BJ (cell line): ENCODE results near the gene CLEC1A. TPM values are rescaled to one million over a fixed set of nuclear protein-coding genes. Genes with fewer than 3 reads are reported as not detected.

Experiments
- CTCF ChIA-PET: fragments of 350-600 bp; formaldehyde crosslinking; extraction: SDS; loops from one replicate; lab custom pipeline; 2021; ENCODE audit warnings: antibody characterized with exemption, inconsistent platforms; lab: Yijun Ruan, JAX
- POLR2A ChIA-PET: fragments of 300-600 bp; sonication (Branson Sonifier 250); formaldehyde crosslinking; extraction: SDS; loops from one replicate; lab custom pipeline; 2021; ENCODE audit warnings: antibody characterized with exemption; lab: Charles Lee
- DNase-seq: peaks from one replicate; pipeline ENCODE4 v3.0.0-alpha.2; 2011; ENCODE audit warnings: low read depth
- H3K27me3 ChIP-seq: 2 replicates; pipeline ENCODE4 v1.6.0; 2011; ENCODE audit warnings: low read length; ENCODE audit not compliant: control insufficient read depth, insufficient read depth
- H3K36me3 ChIP-seq: 2 replicates; pipeline ENCODE4 v1.5.1; 2011; ENCODE audit warnings: low read length; ENCODE audit not compliant: control insufficient read depth, insufficient read depth
- H3K4me3 ChIP-seq: 2 replicates; pipeline ENCODE4 v1.5.1; 2011; ENCODE audit warnings: low read depth, mild to moderate bottlenecking, control low read depth, low read length
- CTCF ChIP-seq: IDR thresholded peaks from 2 replicates; pipeline ENCODE4 v1.5.1; 2011; ENCODE audit warnings: low read depth, mild to moderate bottlenecking, control low read depth, inconsistent platforms, low read length, moderate library complexity; ENCODE audit not compliant: insufficient read depth
- polyA plus RNA-seq: library from polyadenylated mRNA; depleted of rRNA; stranded (reverse); fragments of >200 nt; gene quantifications from 2 replicates; pipeline ENCODE4 v1.2.3, GENCODE V29; 2011

CLEC1A gene
- polyA plus RNA-seq, 1 experiment = 0.80 TPM

- ChIA-PET POLR2A (no interaction called here), CTCF (interaction anchor here (0.6 to 1.8 kb wide), 8 partner anchors 9 to 387 kb away, joined by 3 to 12 read pairs (median 4); partner anchors contain the start of gene CLEC12B)
- no peak for TF ChIP-seq CTCF
- no peaks in the 10 kb centered on the region for H3K27me3 ChIP-seq
- H3K4me3 ChIP-seq = no peak overlapping the region
- H3K36me3 ChIP-seq = no peaks in the 10 kb centered on the region
- DNase-seq = no peak
Measured at GRCh38 chr12:10136637-10137205, 37.9 kb upstream of the CLEC1A start.

GRCh38 chr12:10135126-10135525, 36.3 kb upstream of the CLEC1A start:
- Histone ChIP-seq H3K4me3 (no peak overlapping the region), H3K36me3 (no peaks in the 10 kb centered on the region), H3K27me3 (no peaks in the 10 kb centered on the region)
- no peak for TF ChIP-seq CTCF
- CTCF ChIA-PET = interaction anchor here (0.9 to 1.3 kb wide), 2 partner anchors 99 to 101 kb away, joined by 3 to 5 read pairs; no protein-coding TSS in a partner anchor
- no peak for DNase-seq
- POLR2A ChIA-PET = no interaction called here

DNA sequence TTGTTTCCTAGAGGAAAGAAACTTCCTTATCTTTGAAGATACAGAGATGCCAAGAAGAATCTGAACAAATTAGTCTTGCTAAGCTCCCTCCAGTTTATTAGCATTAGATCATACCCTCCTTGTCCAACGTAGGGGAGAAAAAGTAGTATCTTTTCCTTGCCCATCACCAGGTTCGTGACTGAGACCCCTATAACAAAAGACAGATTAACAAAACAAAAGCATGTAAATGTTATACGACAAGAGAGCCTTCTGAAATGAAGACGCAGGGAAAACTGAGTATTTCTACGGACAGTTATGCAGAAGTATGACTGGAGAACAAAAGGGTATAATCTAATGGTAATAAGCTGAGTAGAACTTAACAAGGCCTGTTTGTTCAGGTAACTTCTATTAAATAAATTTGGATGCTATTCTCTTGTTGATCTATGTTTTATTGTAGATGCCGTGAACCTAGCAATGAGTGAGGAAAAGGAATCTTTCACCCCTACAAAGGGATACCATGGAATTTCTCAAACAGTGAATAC, 34.1 kb upstream of the CLEC1A start:
- ChIA-PET POLR2A (no interaction called here), CTCF (interaction anchor here (0.6 kb wide), 1 partner anchor 108 kb away, joined by 3 read pairs; no protein-coding TSS in a partner anchor)
- Histone ChIP-seq H3K27me3 (no peaks in the 10 kb centered on the region), H3K36me3 (no peaks in the 10 kb centered on the region), H3K4me3 (no peak overlapping the region)
- no peak for TF ChIP-seq CTCF
- no peak for DNase-seq

DNA sequence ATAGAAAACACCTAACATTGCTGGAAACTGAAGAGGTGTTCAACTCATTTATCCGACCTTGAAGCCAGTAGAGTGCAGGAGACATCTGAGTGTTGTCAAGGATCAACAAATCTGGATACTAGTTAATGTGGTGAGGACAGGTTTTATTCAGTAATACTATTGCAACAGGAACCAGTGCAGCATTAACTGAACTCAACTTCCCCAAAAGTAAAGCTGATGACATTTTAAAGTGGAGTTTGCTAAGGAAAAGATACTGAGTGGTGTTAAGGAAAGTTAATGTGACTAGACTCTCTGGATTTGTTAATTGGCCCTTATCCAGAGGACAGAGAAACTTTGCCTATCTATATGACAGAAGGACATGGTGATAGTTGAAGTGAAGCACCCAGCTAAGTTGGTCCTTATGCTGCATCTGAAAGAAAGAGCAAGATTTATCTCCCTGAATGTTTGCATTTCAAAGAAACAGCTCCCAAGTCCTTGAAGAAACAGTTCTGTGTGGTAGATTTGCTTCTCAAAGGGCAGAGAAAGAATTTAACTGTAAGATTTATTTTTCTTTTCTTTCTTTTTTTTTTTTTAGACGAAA, 32.4 kb upstream of the CLEC1A start:
- ChIA-PET CTCF (interaction anchor here (1.0 to 1.8 kb wide), 2 partner anchors 8 to 22 kb away, joined by 3 to 12 read pairs; no protein-coding TSS in a partner anchor), POLR2A (no interaction called here)
- H3K27me3 ChIP-seq = no peaks in the 10 kb centered on the region
- DNase-seq = no peak
- no peaks in the 10 kb centered on the region for H3K36me3 ChIP-seq
- TF ChIP-seq CTCF = no peak
- no peak overlapping the region for H3K4me3 ChIP-seq

GRCh38 chr12:10130042-10130441, 31.3 kb upstream of the CLEC1A start, which contains the start of gene CLEC7A:
Gene CLEC7A, minus strand, starts transcription at chr12:10130199. Its CDS starts 117 bp downstream, at chr12:10130082.
- ChIA-PET CTCF (interaction anchor here (1.0 to 1.8 kb wide), 3 partner anchors 9 to 120 kb away, joined by 4 to 12 read pairs (median 5); no protein-coding TSS in a partner anchor), POLR2A (no interaction called here)
- Histone ChIP-seq H3K36me3 (no peaks in the 10 kb centered on the region), H3K27me3 (no peaks in the 10 kb centered on the region), H3K4me3 (no peak within 1 kb of the TSS)
- TF ChIP-seq CTCF = no peak
- no peak for DNase-seq
